ENCODE data around the gene DHDH. TPM values are rescaled to one million over a fixed set of nuclear protein-coding genes. Genes with fewer than 3 reads are reported as not detected.
"Not testable (repeated sequence)": the region's sequence is repeated elsewhere in the genome, so short reads cannot be mapped to it uniquely, and the experiment has no call there.

DHDH gene
- polyA plus RNA-seq, 1 experiment = not detected

DNA sequence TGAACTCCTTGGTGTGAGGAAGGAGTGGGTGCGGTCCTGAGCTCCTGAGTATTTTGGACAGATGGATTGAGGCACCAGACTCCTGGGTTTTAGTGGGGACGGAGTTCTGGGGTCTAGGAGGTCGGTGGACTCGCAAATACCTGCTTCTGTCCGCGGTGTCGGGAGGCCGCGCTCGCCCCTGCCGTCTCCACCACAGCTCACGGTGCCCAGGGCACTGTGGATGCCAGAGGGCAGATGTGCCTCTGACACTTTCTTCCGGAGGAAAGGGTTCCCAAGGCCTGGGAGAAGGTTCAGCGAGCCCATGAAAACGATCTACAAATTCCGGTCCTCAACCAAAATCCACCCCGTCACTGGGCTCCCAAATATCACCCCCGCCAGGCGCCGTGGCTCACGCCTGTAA, 38.3 kb upstream of the DHDH start:
- CTCF ChIA-PET = no interaction called here
- Histone ChIP-seq H3K4me3 (ENCODE audit: low read depth, low read length) (no peak overlapping the region), H3K27me3 (ENCODE audit: control insufficient read depth, insufficient read depth, low read length) (peaks cover 6% of the 10 kb centered on the region; the same call in 1 of the 2 replicates), H3K36me3 (ENCODE audit: control insufficient read depth, insufficient read depth, low read length) (no peaks in the 10 kb centered on the region)
- POLR2A ChIA-PET = no interaction called here
- no peak for DNase-seq (ENCODE audit: low read depth)
- TF ChIP-seq, protein P1, sequence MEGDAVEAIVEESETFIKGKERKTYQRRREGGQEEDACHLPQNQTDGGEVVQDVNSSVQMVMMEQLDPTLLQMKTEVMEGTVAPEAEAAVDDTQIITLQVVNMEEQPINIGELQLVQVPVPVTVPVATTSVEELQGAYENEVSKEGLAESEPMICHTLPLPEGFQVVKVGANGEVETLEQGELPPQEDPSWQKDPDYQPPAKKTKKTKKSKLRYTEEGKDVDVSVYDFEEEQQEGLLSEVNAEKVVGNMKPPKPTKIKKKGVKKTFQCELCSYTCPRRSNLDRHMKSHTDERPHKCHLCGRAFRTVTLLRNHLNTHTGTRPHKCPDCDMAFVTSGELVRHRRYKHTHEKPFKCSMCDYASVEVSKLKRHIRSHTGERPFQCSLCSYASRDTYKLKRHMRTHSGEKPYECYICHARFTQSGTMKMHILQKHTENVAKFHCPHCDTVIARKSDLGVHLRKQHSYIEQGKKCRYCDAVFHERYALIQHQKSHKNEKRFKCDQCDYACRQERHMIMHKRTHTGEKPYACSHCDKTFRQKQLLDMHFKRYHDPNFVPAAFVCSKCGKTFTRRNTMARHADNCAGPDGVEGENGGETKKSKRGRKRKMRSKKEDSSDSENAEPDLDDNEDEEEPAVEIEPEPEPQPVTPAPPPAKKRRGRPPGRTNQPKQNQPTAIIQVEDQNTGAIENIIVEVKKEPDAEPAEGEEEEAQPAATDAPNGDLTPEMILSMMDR (IDR thresholded peaks at IDR 0.05; ENCODE audit: insufficient read depth, low read depth, low read length) = no peak

DNA sequence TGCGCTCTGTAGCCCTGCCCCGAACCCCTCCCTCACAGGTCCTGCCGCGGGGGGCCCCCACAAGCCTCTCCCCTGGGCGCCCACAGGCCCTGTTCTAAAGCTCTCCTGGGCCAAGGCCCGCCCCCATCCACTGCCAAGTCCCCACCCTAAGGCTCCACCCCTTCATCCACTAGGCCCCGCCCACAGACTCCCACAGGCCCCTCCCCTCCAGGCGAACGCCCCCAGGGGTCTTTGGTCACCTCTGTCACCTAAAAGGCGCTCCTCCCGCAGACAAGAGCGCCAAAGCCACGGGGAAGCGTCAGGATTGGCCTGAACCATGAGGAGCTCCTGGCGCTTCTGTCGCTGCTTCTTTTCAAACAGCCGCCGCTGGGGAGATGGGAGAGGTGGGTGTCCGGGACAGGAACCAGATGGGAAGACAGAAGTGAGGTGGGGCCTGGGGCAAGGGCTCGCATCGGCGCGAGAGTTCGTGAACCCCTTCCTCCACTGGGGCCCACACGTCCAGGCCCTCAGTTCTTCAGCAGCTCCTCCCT, 37.2 kb upstream of the DHDH start:
- TF ChIP-seq, protein P1 (IDR thresholded peaks at IDR 0.05; ENCODE audit: insufficient read depth, low read depth, low read length) = no peak
- no peaks in the 10 kb centered on the region for H3K36me3 ChIP-seq (ENCODE audit: control insufficient read depth, insufficient read depth, low read length)
- ChIA-PET POLR2A (interaction anchor here (0.5 kb wide), 1 partner anchor 44 kb away, joined by 3 read pairs; no protein-coding TSS in a partner anchor), CTCF (interaction anchor here (0.7 to 1.2 kb wide), 2 partner anchors 16 to 29 kb away, joined by 3 to 4 read pairs; no protein-coding TSS in a partner anchor)
- DNase-seq (ENCODE audit: low read depth) = no peak
- H3K4me3 ChIP-seq (ENCODE audit: low read depth, low read length) = peak overlapping the region; percentile 33
- H3K27me3 ChIP-seq (ENCODE audit: control insufficient read depth, insufficient read depth, low read length) = peaks cover 4% of the 10 kb centered on the region; the same call in 1 of the 2 replicates

DNA sequence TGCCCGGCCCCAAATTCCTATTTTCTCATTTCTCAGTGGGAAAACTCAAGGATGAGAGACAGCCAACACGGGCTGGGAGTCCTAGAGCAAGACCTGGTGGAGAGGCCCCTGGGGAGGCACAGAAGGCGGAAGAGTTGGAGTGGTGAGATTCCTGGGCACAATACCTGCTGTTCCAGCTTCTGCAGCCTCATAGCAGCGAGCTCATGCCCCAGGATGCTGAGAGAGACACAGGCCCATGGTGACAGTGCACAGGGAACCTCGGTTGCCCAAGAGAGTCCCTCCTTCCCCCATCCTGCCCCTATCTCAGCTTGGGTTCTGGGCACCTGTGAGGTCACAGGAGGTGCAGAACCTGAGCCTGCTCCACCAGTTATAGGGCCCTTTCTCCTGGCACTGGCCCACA, 36.3 kb upstream of the DHDH start:
- peaks cover 4% of the 10 kb centered on the region; the same call in 1 of the 2 replicates for H3K27me3 ChIP-seq (ENCODE audit: control insufficient read depth, insufficient read depth, low read length)
- no peak for DNase-seq (ENCODE audit: low read depth)
- H3K4me3 ChIP-seq (ENCODE audit: low read depth, low read length) = no peak overlapping the region
- TF ChIP-seq, protein P1 (IDR thresholded peaks at IDR 0.05; ENCODE audit: insufficient read depth, low read depth, low read length) = no peak
- ChIA-PET POLR2A (no interaction called here), CTCF (interaction anchor here (0.7 to 1.2 kb wide), 2 partner anchors 17 to 28 kb away, joined by 3 to 4 read pairs; no protein-coding TSS in a partner anchor)
- H3K36me3 ChIP-seq (ENCODE audit: control insufficient read depth, insufficient read depth, low read length) = no peaks in the 10 kb centered on the region

- H3K27me3 ChIP-seq (ENCODE audit: control insufficient read depth, insufficient read depth, low read length); H3K36me3 ChIP-seq (ENCODE audit: control insufficient read depth, insufficient read depth, low read length); DNase-seq (ENCODE audit: low read depth); POLR2A ChIA-PET: not testable (repeated sequence)
- H3K4me3 ChIP-seq (ENCODE audit: low read depth, low read length) = peak overlapping the region; percentile 63
- CTCF ChIA-PET = interaction anchor here (0.7 to 1.2 kb wide), 3 partner anchors 65 to 111 kb away, joined by 3 to 4 read pairs (median 3); no protein-coding TSS in a partner anchor
Measured at GRCh38 chr19:48899386-48899749, 34.1 kb upstream of the DHDH start.

DNA sequence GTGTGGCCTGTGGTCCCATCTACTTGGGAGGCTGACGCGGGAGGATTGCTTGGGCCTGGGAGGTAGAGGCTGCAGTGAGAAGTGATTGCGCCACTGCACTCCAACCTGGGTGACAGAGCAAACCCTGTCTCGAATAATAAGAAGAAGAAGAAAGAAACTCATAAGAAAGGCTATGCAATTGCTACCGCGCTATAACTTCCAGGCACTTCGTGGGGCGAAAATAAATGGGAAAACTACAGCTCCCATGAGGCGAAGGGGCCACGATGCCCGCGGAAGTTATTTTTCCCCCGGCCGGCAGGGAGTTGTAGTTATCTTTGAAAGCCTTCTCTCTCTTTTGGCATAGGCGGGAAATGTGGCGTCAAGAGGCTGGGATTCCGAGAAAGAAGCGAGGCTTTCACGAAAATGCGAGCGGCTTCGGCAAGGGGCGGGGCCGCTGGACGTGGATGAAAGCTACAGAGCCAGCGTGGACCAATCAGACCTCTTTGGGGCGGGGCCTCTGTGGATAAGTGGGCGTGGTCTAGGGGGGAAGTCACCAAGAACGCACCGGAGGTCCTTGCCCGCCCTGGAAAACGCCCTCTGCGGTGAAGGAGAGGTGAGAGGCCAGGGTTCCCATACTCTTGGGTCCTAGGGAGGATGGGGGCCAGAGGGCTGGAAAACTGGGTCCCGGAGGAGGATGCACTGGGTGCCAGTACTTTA, 33.6 kb upstream of the DHDH start, which contains the start of gene NUCB1:
TSS of gene NUCB1 (plus strand) at position 532 of the 696 bp plus-strand sequence. CDS start 485 bp downstream, outside the sequence.
- CTCF ChIA-PET = interaction anchor here (1.2 kb wide), 2 partner anchors 64 to 71 kb away, joined by 3 to 4 read pairs; no protein-coding TSS in a partner anchor
- Histone ChIP-seq H3K27me3 (ENCODE audit: control insufficient read depth, insufficient read depth, low read length) (peaks cover 2% of the 10 kb centered on the region; the same call in 1 of the 2 replicates), H3K4me3 (ENCODE audit: low read depth, low read length) (peak within 1 kb of the TSS; percentile 63), H3K36me3 (ENCODE audit: control insufficient read depth, insufficient read depth, low read length) (peaks cover 7% of the 10 kb centered on the region)
- POLR2A ChIA-PET = interaction anchor here (0.6 kb wide), 1 partner anchor 94 kb away, joined by 3 read pairs; the partner anchor contains the start of gene RUVBL2
- DNase-seq (ENCODE audit: low read depth) = peak; percentile 95
- TF ChIP-seq, protein P1 (IDR thresholded peaks at IDR 0.05; ENCODE audit: insufficient read depth, low read depth, low read length) = peak; percentile 38

Data from BJ (cell line).